DMS53 (cell line): Measurements from ENCODE around the gene CMSS1.

ENCODE experiments used
- DNase-seq: peaks from one replicate; lab custom pipeline; 2025; lab: John Stamatoyannopoulos, UW

The CMSS1 gene

GRCh38 chr3:99960123-99960878, 142.6 kb downstream of the CMSS1 start:
- DNase-seq, result no peak

DNA sequence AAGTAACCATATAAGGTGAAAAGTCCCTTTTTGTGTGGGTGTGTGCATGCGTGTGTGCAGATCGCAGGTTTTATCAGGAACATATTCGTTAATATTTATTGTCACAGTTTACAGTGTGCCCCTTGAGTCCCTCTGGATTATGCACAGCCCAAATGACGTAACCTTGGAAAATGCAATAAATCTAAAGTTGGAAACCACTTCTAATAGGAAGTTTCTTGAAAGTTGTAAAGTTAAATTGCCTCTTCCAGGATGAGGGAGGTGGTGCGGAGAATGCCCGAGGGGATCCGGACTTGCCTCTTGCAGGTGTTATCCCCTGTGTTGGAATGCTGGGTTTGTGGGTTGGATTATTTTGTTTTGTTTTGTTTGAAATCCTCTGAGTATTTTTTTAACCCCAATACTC, 143.3 kb downstream of the CMSS1 start:
- DNase-seq, result no peak

DNA sequence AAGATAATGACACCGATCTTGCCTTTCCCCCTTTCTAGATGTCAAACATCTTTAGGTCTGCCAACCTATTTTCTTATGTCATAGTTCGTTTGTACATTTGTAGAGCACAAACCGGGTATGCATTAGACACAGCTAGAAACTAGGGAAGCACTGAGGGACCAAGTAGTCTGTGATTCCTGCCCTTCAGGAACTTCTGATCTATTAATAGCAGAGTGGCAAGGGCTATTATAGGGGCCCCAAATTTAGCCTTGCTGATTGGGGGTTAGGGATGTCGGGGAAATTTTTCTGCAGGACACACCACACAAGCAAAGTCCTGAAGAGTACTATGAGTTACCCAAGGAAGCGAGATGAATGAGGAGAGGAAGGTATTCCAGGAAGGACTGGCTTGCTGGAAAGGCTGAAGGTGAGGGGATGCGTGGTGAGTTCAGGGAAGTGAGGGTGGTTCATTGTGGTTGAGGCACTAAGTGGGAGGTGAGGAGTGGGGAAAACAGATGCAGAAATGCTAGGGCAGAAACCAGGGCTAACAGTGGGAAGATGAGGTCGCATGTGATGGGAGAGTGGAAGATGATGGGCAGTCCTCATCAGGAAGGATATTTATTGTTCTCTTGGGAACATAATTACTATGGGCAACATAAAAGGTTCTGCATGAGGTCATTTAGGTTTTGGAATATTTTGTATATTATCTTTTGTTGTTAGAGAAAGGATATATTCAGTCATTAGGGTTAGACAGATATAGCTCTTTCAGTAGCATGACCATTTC, 144.3 kb downstream of the CMSS1 start:
- DNase-seq, result no peak

- DNase-seq, result no peak
These were observed 145.0 kb downstream of the CMSS1 start for GRCh38 chr3:99962703-99963102.

DNA sequence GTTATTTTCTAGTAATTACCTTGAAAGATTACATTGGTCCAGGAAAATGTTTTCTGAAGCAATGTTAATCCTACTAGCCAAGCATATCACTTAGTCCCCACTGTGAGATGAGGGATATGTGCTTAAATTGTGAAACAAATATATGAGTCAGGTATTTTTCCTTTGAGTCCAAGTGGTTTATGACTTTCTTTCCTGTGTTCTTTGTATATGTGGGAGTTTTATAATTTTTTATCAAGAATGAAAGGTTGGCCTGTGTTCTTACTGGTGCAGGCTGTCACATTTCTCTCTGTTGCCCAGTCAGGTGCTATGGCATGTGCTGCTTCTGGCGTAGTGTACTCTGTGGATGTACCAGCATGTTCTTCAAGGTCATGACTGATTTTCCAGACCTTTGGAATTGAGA, 147.4 kb downstream of the CMSS1 start:
- no peak for DNase-seq

- no peak for DNase-seq
These were observed 148.2 kb downstream of the CMSS1 start for GRCh38 chr3:99965681-99966408.

- no peak for DNase-seq
These were observed 149.2 kb downstream of the CMSS1 start for GRCh38 chr3:99966662-99967416.

DNA sequence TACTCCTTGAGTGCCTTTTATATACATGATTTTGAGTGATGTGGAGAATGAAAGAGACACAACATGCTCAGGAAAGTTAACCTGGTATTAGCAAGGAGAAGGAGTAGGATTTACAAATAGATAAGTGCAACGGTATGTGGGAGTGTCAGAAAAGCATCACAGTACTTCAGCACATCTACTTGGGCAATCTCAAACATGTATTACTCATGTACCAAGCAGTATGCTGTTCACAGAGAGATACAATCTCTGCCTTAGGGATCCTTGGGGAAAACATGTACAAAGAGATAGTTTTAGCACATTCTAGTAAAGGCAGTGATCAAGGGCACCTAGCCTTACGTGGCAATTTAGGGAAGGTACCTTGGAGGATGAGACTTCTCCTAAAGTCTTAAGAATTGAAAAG, 150.1 kb downstream of the CMSS1 start:
- DNase-seq, result no peak

- no peak for DNase-seq
These were observed 151.5 kb downstream of the CMSS1 start for GRCh38 chr3:99969136-99969535.

DNA sequence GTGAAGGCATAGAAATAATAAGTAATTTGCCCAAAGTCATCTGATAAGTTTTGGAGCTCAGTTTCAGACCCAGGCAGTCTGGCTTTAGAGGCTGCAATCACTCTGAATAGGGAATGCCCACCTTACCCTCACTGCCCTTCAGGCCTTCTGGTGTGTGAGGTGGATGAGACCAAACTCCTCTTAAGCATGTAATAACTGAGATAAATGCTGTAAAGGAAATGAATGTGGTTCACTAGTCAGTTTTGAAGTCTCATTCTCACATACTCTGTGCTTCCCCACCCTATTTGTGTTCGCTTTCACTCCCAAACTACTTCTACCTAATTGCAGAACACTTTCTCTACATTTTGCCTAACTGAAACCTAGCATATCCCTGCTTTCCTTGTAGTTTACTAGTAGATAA, 152.5 kb downstream of the CMSS1 start:
- DNase-seq, result no peak

GRCh38 chr3:99971761-99972160, 154.1 kb downstream of the CMSS1 start:
- DNase-seq, result no peak

DNA sequence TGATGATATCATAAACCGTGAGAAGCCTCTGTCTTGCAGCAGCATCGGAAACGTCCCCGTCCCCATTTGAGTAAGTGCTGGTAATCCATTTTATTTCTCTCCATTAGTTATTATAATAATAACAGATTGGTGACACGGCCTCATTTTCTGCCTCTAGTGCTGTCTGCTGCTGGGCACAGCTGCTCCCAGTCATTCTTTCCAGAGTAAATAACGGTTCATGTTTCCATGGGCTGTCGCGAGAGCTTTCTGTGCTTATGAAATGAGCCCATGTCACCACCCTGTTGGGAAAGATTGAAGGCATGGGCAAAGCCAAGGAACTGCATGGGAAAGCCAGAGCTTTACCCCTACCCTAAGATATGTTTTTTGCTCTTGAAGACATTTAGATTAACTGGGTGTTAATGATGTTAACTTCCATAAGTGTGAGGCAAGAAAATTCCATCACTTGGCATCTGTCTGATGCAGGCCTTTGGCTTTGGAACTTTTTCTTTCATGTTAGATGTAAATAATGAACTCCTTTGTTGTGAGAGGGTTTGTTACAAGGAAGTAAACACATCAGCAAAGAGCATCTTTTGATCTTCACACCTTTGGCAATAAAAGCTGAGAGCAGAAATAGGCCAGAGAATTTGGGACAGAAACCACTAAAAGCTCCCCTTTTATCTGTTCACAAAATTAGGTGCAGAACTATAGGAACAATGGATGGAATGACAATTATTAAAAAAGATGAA, 154.9 kb downstream of the CMSS1 start:
- peak; percentile 6 for DNase-seq

- no peak for DNase-seq
These were observed 157.3 kb downstream of the CMSS1 start for GRCh38 chr3:99974989-99975388.

GRCh38 chr3:99976584-99976983, 158.9 kb downstream of the CMSS1 start:
- DNase-seq, result no peak

GRCh38 chr3:99978221-99978620, 160.6 kb downstream of the CMSS1 start:
- DNase-seq, result no peak

DNA sequence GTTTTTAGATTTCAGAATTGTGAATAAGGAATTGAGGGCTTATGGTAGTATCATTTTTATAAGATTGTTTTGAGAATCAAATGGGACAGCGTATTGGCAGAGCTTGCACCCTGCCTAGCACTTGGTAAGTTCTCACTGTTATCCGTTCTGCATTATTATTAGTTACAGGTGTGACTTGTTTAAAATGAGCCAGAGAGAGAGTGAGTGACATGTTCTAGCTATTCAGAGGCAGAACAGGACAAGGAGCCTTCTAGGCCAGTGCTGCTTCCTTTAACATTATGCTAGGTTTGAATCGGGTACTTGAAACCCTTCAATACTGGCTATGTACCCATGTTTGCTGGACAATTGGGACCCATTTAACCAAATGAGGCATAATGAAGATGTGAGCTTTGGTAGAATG, 162.9 kb downstream of the CMSS1 start:
- DNase-seq, result no peak

DNA sequence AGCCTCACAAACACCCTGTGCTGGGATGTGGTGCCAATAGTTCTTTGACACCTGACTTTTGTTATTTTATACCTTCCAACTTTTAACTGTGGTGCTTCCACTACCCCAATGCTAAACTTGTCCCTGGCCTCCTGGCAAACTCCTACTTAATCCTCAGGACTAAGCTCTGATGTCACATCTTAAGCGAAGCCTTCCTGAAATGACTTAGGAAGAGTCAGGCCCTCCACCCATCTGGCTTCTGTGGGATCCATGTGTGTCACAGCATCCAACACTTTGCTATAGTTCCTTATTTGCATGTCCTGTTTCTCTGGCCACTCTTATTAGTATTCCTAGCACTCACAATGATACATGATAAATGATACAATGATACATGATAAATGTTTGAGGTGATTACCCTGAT, 163.5 kb downstream of the CMSS1 start:
- no peak for DNase-seq

DNA sequence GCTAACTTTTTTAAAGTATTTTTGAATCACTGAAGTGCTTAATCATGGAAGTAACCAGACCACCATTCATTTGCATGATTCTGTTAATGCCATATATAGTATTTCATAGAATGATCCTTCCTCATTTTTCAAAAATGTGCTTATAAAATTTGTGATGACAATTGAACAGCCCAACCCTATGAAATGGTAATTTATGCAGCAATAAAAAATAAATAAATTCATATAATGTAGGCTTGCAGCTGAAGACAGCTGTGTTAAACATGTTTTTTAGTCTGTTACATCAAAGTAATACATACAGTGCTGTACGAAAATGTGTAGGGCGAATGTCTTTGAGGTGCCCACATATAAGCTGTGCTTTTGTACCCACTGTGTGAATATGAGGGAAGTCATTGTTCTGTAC, 165.0 kb downstream of the CMSS1 start:
- no peak for DNase-seq

DNA sequence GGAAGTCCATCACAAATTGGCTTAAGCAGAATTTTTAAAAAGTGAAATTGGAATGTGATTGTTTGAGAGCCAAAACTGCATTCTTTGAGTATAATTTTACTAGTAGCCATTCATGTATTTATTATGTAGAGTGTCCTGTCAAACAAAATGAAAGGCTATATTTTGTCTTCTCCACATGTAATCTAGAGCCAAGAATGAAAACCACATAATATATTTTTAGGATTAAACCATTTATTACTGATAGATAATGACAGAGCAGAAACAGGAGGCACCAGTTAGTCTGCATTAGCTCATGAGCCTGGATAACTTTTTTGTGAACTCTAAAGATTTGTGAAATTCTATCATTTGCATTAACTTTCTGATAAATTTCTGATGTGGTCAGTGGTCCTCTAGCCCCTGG, 166.5 kb downstream of the CMSS1 start:
- no peak for DNase-seq

GRCh38 chr3:99984668-99985067, 167.0 kb downstream of the CMSS1 start:
- no peak for DNase-seq

DNA sequence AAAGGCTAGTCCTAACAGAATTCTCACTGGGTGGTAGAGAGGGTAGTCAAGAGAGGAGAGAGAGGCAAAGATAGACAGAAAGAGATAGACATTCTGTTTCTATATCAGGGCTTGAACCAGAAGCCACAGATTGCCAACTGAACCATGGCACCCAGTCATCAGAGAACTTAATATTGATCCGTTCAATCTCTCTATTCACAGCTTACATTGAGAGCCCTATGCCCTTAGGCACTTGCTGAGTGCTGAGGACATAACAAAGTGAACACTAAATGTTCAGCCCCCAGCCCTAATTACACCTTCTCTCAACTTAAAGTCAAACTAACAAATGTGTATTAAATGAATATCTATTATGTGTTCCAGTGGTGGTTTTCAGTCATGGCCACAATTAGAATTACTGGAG, 172.5 kb downstream of the CMSS1 start:
- DNase-seq, result no peak

DNA sequence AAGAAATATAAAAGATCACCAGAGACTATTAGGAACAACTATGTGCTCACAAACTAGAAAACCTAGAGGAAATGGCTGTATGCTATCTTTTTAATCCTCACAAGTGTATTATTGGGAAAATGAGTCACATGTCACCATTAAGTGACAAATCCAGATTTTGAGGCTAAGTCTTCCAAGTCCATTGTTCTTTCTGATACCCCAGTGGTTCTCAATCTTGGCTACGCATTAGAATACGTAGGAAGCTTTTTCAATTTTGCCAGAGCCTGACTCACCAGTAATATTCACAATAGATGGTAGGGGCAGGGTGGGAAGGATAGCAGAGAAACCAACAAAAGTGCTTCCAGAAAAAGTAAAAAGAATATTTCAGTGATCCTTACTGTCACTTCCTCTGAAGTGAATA, 179.6 kb downstream of the CMSS1 start:
- no peak for DNase-seq
